Mucosa of rectum (tissue), 2 donors: Measurements from ENCODE around the gene BFSP2.
"Not testable (repeated sequence)": the region's sequence is repeated elsewhere in the genome, so short reads cannot be mapped to it uniquely, and the experiment has no call there.

Source experiments
- H3K27ac ChIP-seq, 2 donors: one replicate each; pipeline ENCODE4 v1.7.0; 2013; ENCODE audit warnings: inconsistent platforms in 2 of 2, low read depth in 2 of 2, low read length in 2 of 2
- H3K27me3 ChIP-seq, 2 donors: one replicate each; pipeline ENCODE4 v1.7.0; 2013; ENCODE audit warnings: low read length in 2 of 2; ENCODE audit not compliant: control insufficient read depth in 2 of 2, insufficient read depth in 2 of 2
- H3K36me3 ChIP-seq, 2 donors: one replicate each; pipeline ENCODE4 v1.7.0; 2013; ENCODE audit warnings: low read length in 2 of 2; ENCODE audit not compliant: control insufficient read depth in 2 of 2, insufficient read depth in 2 of 2
- H3K4me1 ChIP-seq, 2 donors: one replicate each; pipeline ENCODE4 v1.7.0; 2013; ENCODE audit warnings: low read length in 2 of 2, mild to moderate bottlenecking in 1 of 2; ENCODE audit not compliant: control insufficient read depth in 2 of 2, insufficient read depth in 2 of 2
- H3K4me3 ChIP-seq, 2 donors: one replicate each; pipeline ENCODE4 v1.7.0; 2013; ENCODE audit warnings: low read length in 2 of 2
- H3K9ac ChIP-seq, 2 donors: one replicate each; pipeline ENCODE4 v1.7.0; 2013; ENCODE audit warnings: low read length in 2 of 2, low read depth in 1 of 2, mild to moderate bottlenecking in 1 of 2
- H3K9me3 ChIP-seq, 2 donors: one replicate each; pipeline ENCODE4 v1.7.0; 2013; ENCODE audit warnings: low read length in 2 of 2; ENCODE audit not compliant: control insufficient read depth in 2 of 2
- donor health status: healthy.
- donor health status: Normal muscosa, but diverticular disease.

Gene BFSP2

GRCh38 chr3:133504736-133505135 lies 104.9 kb downstream of the BFSP2 start:
- H3K27me3 ChIP-seq, result no peaks in the 10 kb centered on the region
- no peak overlapping the region for H3K9ac ChIP-seq
- H3K4me1 ChIP-seq, result peaks cover 0 to 3% of the 10 kb centered on the region in 2 donors
- no peak overlapping the region for H3K4me3 ChIP-seq
- H3K36me3 ChIP-seq, result no peaks in the 10 kb centered on the region
- no peaks in the 10 kb centered on the region for H3K9me3 ChIP-seq
- H3K27ac ChIP-seq, result no peak overlapping the region

- Histone ChIP-seq H3K9ac (peak overlapping the region in 1 of 2 donors; percentile 13), H3K4me3 (no peak overlapping the region), H3K4me1 (peaks cover 0 to 3% of the 10 kb centered on the region in 2 donors), H3K27ac (peak overlapping the region; percentile 42 to 63), H3K36me3 (no peaks in the 10 kb centered on the region), H3K9me3 (no peaks in the 10 kb centered on the region), H3K27me3 (no peaks in the 10 kb centered on the region)
These were observed 106.0 kb downstream of the BFSP2 start for GRCh38 chr3:133505813-133506212.

GRCh38 chr3:133506215-133506901 lies 106.5 kb downstream of the BFSP2 start:
- H3K4me3 ChIP-seq, result peak overlapping the region in 1 of 2 donors; percentile 29
- H3K9ac ChIP-seq, result peak overlapping the region in 1 of 2 donors; percentile 13
- H3K36me3 ChIP-seq, result no peaks in the 10 kb centered on the region
- no peaks in the 10 kb centered on the region for H3K27me3 ChIP-seq
- H3K4me1 ChIP-seq, result peaks cover 0 to 3% of the 10 kb centered on the region in 2 donors
- no peaks in the 10 kb centered on the region for H3K9me3 ChIP-seq
- peak overlapping the region; percentile 42 to 63 for H3K27ac ChIP-seq

- no peak overlapping the region for H3K9ac ChIP-seq
- no peak overlapping the region for H3K27ac ChIP-seq
- no peaks in the 10 kb centered on the region for H3K36me3 ChIP-seq
- H3K27me3 ChIP-seq, result no peaks in the 10 kb centered on the region
- no peaks in the 10 kb centered on the region for H3K9me3 ChIP-seq
- no peak overlapping the region for H3K4me3 ChIP-seq
- peaks cover 0 to 3% of the 10 kb centered on the region in 2 donors for H3K4me1 ChIP-seq
These were observed 109.6 kb downstream of the BFSP2 start for GRCh38 chr3:133509488-133509887.

GRCh38 chr3:133512416-133513089 lies 112.7 kb downstream of the BFSP2 start:
- Histone ChIP-seq H3K27ac (no peak overlapping the region), H3K9me3 (no peaks in the 10 kb centered on the region), H3K4me1 (no peaks in the 10 kb centered on the region), H3K9ac (no peak overlapping the region), H3K36me3 (no peaks in the 10 kb centered on the region), H3K27me3 (no peaks in the 10 kb centered on the region), H3K4me3 (no peak overlapping the region)

DNA sequence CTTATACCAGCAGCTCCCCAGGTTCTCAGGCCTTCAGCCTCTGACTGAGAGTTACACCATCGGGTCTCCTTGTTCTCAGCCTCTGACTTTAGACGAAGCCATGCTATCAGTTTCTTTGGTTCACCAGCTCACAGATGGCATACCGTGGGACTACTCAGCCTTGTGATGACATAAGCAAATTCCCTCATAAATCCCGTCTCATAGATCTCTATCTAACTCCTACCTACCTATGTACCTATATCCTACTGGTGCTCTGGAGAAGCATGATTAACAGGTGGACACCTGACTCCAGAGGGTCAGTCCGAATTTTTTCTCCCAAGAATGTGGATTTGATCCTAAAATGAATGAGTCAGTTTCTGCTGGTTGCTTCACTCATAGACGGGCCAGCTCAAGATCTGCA lies 114.6 kb downstream of the BFSP2 start:
- H3K27me3 ChIP-seq, result no peaks in the 10 kb centered on the region
- H3K36me3 ChIP-seq, result no peaks in the 10 kb centered on the region
- no peak overlapping the region for H3K9ac ChIP-seq
- H3K27ac ChIP-seq, result no peak overlapping the region
- H3K9me3 ChIP-seq, result no peaks in the 10 kb centered on the region
- no peak overlapping the region for H3K4me3 ChIP-seq
- H3K4me1 ChIP-seq, result no peaks in the 10 kb centered on the region

DNA sequence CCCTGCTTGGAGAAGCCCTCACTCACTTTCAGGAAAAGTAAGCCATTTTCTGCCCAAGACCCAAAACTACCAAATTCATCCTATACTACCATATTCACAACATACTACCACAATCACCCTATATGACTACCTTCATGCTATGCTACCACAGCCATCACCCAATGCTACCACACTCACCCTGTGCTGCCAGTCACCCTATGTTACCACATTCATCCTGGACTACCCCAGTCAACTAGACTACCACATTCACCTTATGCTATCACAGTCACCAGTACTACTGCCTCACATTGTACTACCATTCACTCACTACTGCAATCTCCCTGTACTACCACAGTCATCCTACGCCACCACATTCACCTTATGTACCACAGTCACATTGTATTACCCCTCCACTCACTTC lies 115.3 kb downstream of the BFSP2 start:
- Histone ChIP-seq H3K36me3 (no peaks in the 10 kb centered on the region), H3K4me3 (no peak overlapping the region), H3K27me3 (no peaks in the 10 kb centered on the region), H3K9ac (no peak overlapping the region), H3K4me1 (no peaks in the 10 kb centered on the region), H3K9me3 (no peaks in the 10 kb centered on the region), H3K27ac (no peak overlapping the region)

DNA sequence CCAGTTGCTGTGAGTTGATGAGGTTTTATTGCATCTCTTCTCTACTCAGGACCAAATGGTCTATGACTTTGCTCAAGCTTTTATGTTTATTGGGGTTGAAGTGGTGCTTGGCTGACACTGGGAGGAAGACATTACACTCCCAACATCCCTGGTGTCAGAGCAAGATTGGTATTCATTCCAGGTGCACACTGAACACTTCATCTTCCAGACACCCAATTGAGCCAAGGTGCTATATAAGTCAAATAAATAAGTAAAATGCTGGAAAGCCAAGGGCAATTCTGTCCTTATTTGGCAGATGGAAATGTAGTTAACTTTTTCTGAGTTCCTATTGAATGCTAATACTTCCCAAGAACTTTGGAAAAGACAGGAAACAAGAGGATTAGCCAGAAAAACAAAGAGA lies 120.4 kb downstream of the BFSP2 start:
- H3K36me3 ChIP-seq, result no peaks in the 10 kb centered on the region
- no peak overlapping the region for H3K9ac ChIP-seq
- H3K4me3 ChIP-seq, result no peak overlapping the region
- H3K27ac ChIP-seq, result no peak overlapping the region
- H3K4me1 ChIP-seq, result peaks cover 0 to 3% of the 10 kb centered on the region in 2 donors
- no peaks in the 10 kb centered on the region for H3K27me3 ChIP-seq
- H3K9me3 ChIP-seq, result no peaks in the 10 kb centered on the region

- not testable (repeated sequence) for H3K9ac ChIP-seq, H3K4me3 ChIP-seq, H3K9me3 ChIP-seq, H3K36me3 ChIP-seq, H3K4me1 ChIP-seq, H3K27ac ChIP-seq, H3K27me3 ChIP-seq
These were observed 121.1 kb downstream of the BFSP2 start for GRCh38 chr3:133520938-133521337.

GRCh38 chr3:133521946-133522345 lies 122.1 kb downstream of the BFSP2 start:
- H3K4me3 ChIP-seq, result no peak overlapping the region
- H3K4me1 ChIP-seq, result peaks cover 2 to 5% of the 10 kb centered on the region in 2 donors
- H3K36me3 ChIP-seq, result no peaks in the 10 kb centered on the region
- H3K9ac ChIP-seq, result no peak overlapping the region
- no peak overlapping the region for H3K27ac ChIP-seq
- no peaks in the 10 kb centered on the region for H3K9me3 ChIP-seq
- H3K27me3 ChIP-seq, result no peaks in the 10 kb centered on the region
